Activated CD4-positive, alpha-beta T cell treated with anti-CD3 and anti-CD28 coated beads, Interleukin-2, amount 10 ng/mL, durations not matched to agents 7 days and 5 days (primary cell): Measurements from ENCODE around the gene FTO. TPM values are rescaled to one million over a fixed set of nuclear protein-coding genes. Genes with fewer than 3 reads are reported as not detected.

Experiments
- CTCF ChIA-PET: fragments of 350-600 bp; sonication (Branson Sonifier 250); formaldehyde crosslinking; loops from one replicate; lab custom pipeline; 2021; ENCODE audit warnings: antibody characterized with exemption; lab: Charles Lee
- POLR2A ChIA-PET: fragments of 350-600 bp; sonication (Branson Sonifier 250); formaldehyde crosslinking; loops from one replicate; lab custom pipeline; 2021; ENCODE audit warnings: antibody characterized with exemption; lab: Charles Lee
- DNase-seq: peaks from one replicate; pipeline ENCODE4 v3.0.0-alpha.2; 2020
- H3K27ac Mint-ChIP-seq: one replicate; pipeline ENCODE4 v1.8.0; 2021; ENCODE audit warnings: mild to moderate bottlenecking, moderate library complexity, mixed read lengths
- H3K27me3 Mint-ChIP-seq: one replicate; pipeline ENCODE4 v1.8.0; 2021; ENCODE audit warnings: mixed read lengths
- H3K36me3 Mint-ChIP-seq: one replicate; pipeline ENCODE4 v1.8.0; 2021; ENCODE audit warnings: low read depth, mixed read lengths
- H3K4me1 Mint-ChIP-seq: one replicate; pipeline ENCODE4 v1.8.0; 2021; ENCODE audit warnings: mixed read lengths
- H3K4me3 Mint-ChIP-seq: one replicate; pipeline ENCODE4 v1.8.0; 2021; ENCODE audit warnings: mild to moderate bottlenecking, moderate library complexity, mixed read lengths
- H3K9me3 Mint-ChIP-seq: one replicate; pipeline ENCODE4 v1.8.0; 2021; ENCODE audit warnings: mixed read lengths
- total RNA-seq, 2 experiments: library from RNA; stranded (reverse); gene quantifications; one replicate each; pipeline ENCODE4 v1.2.3, GENCODE V29; 2021

FTO gene
- total RNA-seq, 2 experiments from 2014 or later = 44.2 to 44.3 TPM

DNA sequence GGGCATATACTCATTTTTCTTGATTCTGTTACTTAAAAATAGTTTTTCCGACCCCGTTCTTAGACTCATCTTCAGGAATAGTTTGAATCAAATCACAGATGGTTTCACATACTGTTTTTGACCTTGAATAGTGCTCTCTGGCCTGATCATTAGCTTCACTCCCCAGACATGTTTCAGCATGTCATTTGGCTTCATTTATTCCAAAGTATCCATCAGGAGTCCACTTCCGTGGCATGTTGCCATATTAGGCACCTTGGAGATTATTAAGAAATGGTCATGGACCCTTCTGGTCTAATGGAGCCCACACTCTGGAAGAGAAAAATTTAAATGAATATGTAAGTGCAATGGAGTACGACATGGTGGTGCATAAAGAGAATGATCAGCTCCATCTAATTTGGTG is 222.3 kb downstream of the FTO start:
- no peaks in the 10 kb centered on the region for H3K9me3 Mint-ChIP-seq
- no peak overlapping the region for H3K27ac Mint-ChIP-seq
- H3K27me3 Mint-ChIP-seq = no peaks in the 10 kb centered on the region
- ChIA-PET POLR2A (no interaction called here), CTCF (no interaction called here)
- DNase-seq = no peak
- H3K4me3 Mint-ChIP-seq = no peak overlapping the region
- H3K36me3 Mint-ChIP-seq = peaks cover 6% of the 10 kb centered on the region
- peaks cover 13% of the 10 kb centered on the region for H3K4me1 Mint-ChIP-seq

DNA sequence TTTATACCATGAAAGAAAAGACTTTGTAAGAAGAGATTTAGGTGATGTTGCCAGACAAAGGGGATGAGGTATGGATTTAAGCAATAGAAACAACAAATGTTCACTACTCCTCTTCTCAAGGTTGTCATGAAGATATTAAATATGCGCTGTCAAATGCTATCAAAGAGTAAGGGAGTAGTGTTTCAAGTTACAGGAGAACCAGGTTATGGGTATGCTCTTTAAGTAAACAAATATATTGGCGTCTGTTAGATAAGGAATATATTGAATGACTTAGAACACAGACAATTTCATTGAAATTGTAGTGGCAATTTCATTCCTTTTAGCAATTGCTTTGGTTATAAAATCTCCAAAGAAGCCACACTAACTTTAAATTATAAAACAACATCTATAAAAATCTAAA is 229.0 kb downstream of the FTO start:
- peaks cover 4% of the 10 kb centered on the region for H3K4me1 Mint-ChIP-seq
- no peaks in the 10 kb centered on the region for H3K9me3 Mint-ChIP-seq
- H3K27me3 Mint-ChIP-seq = no peaks in the 10 kb centered on the region
- CTCF ChIA-PET = interaction anchor here (0.7 kb wide), 1 partner anchor 240 kb away, joined by 3 read pairs; no protein-coding TSS in a partner anchor
- POLR2A ChIA-PET = no interaction called here
- H3K27ac Mint-ChIP-seq = no peak overlapping the region
- no peak for DNase-seq
- peaks cover 5% of the 10 kb centered on the region for H3K36me3 Mint-ChIP-seq
- H3K4me3 Mint-ChIP-seq = no peak overlapping the region

DNA sequence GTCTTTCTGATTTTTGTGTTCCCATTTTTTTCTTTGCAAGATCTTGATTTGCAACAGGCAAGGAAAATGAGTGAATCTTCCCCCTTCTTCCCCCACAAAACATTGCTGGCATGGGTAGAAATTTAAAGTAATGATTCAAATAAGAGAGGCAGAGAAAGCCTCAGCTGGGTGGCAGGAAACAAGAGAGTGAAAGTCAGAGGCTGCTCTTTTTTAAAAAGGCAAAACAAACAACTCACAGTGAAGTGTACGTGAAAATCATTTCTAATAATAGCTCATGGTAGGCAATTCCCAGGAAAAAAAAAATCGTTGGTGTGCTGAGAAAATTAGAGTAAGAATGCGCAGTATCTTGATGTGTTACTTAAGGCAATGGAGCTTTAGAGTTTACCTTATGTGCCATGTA is 229.5 kb downstream of the FTO start:
- DNase-seq = no peak
- Mint-ChIP-seq H3K27ac (no peak overlapping the region), H3K9me3 (no peaks in the 10 kb centered on the region), H3K4me3 (no peak overlapping the region), H3K27me3 (no peaks in the 10 kb centered on the region), H3K4me1 (peaks cover 4% of the 10 kb centered on the region), H3K36me3 (peaks cover 5% of the 10 kb centered on the region)
- ChIA-PET CTCF (interaction anchor here (0.7 kb wide), 1 partner anchor 239 kb away, joined by 3 read pairs; no protein-coding TSS in a partner anchor), POLR2A (no interaction called here)

DNA sequence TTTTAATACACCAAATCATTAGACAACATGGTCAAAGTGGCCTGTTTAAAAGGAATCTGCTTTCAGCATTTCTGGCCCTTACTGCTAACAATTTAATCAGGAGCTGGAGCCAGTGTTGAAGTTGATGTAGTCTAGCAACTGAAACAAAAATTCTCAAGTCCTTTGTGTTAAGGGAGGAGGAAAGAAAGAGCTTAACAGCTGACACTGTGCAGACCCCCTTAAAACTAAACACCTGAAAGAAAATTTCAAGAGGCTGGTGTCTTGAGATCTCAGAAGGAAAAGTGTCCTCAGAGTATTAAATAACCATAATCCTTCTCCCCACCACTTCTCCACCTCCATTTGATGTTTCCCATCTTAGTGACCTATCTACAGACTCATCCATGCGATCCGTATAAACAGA is 232.1 kb downstream of the FTO start:
- Mint-ChIP-seq H3K36me3 (peaks cover 5% of the 10 kb centered on the region), H3K9me3 (no peaks in the 10 kb centered on the region), H3K4me1 (peaks cover 4% of the 10 kb centered on the region), H3K27me3 (no peaks in the 10 kb centered on the region), H3K4me3 (no peak overlapping the region), H3K27ac (no peak overlapping the region)
- CTCF ChIA-PET = interaction anchor here (1.3 kb wide), 1 partner anchor 10 kb away, joined by 3 read pairs; no protein-coding TSS in a partner anchor
- DNase-seq = no peak
- POLR2A ChIA-PET = no interaction called here

DNA sequence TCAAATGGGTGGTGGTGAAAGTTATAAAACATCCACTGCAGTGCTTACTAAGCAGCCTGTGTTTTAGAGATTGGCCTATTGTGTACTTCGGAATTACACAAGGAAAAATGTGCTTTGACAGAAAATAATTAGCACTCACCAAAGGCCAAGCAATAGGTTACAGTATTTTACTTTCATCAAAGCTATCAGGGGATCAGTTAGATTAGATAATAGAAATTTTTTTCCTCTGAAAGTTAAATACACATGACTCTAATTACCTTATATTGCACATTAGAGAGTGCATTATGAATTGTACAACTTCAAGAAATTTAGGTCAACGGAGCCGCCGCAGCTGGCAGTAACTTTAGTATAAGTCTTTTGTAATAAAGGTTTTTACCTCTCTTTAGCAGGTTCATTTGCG is 232.6 kb downstream of the FTO start:
- DNase-seq = no peak
- CTCF ChIA-PET = no interaction called here
- POLR2A ChIA-PET = no interaction called here
- Mint-ChIP-seq H3K27ac (no peak overlapping the region), H3K36me3 (peaks cover 5% of the 10 kb centered on the region), H3K9me3 (no peaks in the 10 kb centered on the region), H3K4me1 (peaks cover 4% of the 10 kb centered on the region), H3K27me3 (no peaks in the 10 kb centered on the region), H3K4me3 (no peak overlapping the region)

DNA sequence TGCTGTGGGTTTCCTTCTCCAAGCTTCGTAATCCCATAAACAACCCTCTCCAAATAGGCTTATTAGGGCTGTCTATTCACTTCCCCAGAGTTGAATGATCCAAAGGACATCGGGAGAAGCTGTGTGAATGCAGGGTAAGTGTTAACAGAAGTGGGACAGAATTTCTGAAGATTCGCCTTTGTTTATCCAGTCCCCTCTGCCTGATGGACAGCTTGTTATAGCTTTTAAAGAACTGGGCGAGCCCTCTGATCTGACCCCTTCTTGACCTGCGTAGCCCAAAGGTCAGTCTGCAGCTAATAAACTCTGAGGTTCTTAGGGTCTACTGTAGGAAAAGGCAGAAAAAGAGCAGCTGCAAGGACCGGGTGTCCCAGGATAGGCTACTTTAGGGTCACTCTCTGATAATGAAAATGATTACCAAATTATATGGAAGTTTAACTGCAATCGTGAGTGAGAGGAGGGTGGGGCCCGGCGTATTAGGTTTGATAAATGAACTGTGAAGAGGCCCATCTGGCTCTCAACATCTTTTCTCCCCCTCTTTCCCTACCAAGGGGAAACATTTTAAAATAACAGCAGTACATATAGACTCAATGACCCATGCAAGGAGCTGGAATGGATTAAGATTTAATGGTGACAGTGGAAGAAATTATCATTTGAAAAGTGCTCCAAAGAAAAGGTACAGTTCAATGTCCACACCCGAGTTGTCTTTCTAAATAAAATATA is 233.4 kb downstream of the FTO start:
- POLR2A ChIA-PET = no interaction called here
- Mint-ChIP-seq H3K4me1 (peaks cover 4% of the 10 kb centered on the region), H3K4me3 (no peak overlapping the region), H3K36me3 (peaks cover 5% of the 10 kb centered on the region), H3K27ac (no peak overlapping the region), H3K9me3 (no peaks in the 10 kb centered on the region), H3K27me3 (no peaks in the 10 kb centered on the region)
- no peak for DNase-seq
- CTCF ChIA-PET = no interaction called here

DNA sequence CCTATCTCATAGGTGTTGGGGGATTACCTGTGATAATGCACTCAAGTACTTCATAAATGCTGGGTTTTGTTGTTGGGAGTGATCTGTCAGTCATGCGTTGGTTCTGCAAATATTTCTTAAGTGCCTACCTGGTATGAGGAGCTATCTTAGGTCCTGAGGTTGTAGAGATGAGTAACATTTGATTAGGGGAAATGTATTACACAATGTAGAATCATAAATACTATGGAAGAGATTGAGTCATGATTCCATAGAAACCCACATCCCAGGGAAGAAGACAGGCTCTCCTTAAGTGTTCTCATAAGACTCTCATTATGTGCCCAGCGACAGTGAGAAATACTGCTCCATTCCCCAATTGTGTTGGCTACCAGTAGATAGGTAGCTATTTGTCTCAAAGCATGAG is 240.1 kb downstream of the FTO start:
- no peak overlapping the region for H3K4me3 Mint-ChIP-seq
- ChIA-PET POLR2A (no interaction called here), CTCF (no interaction called here)
- peaks cover 3% of the 10 kb centered on the region for H3K4me1 Mint-ChIP-seq
- DNase-seq = no peak
- H3K27ac Mint-ChIP-seq = no peak overlapping the region
- no peaks in the 10 kb centered on the region for H3K9me3 Mint-ChIP-seq
- H3K36me3 Mint-ChIP-seq = no peaks in the 10 kb centered on the region
- H3K27me3 Mint-ChIP-seq = no peaks in the 10 kb centered on the region

DNA sequence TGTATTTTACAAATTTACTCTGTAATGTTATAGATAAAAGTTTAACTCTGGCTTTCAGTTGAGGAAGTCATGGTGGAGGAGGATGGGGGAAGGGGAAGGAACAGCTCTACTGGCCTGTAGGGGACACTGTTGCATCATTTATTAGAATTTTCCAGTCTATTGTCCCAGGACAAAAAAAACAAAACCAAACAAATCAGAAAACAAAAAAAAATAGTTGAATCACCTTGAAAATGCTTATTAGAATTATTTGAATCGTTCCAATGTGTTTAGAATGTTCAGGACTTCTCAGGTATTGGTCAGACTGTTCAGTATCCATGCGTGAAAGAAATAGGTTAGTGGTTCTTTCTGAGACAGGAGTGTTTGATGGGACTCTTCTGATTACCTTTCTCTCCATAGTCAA is 242.0 kb downstream of the FTO start:
- Mint-ChIP-seq H3K27me3 (no peaks in the 10 kb centered on the region), H3K4me3 (no peak overlapping the region), H3K27ac (no peak overlapping the region), H3K36me3 (no peaks in the 10 kb centered on the region), H3K9me3 (no peaks in the 10 kb centered on the region), H3K4me1 (peaks cover 8% of the 10 kb centered on the region)
- CTCF ChIA-PET = interaction anchor here (1.2 to 1.5 kb wide), 2 partner anchors 11 to 54 kb away, joined by 3 read pairs; no protein-coding TSS in a partner anchor
- POLR2A ChIA-PET = no interaction called here
- no peak for DNase-seq

DNA sequence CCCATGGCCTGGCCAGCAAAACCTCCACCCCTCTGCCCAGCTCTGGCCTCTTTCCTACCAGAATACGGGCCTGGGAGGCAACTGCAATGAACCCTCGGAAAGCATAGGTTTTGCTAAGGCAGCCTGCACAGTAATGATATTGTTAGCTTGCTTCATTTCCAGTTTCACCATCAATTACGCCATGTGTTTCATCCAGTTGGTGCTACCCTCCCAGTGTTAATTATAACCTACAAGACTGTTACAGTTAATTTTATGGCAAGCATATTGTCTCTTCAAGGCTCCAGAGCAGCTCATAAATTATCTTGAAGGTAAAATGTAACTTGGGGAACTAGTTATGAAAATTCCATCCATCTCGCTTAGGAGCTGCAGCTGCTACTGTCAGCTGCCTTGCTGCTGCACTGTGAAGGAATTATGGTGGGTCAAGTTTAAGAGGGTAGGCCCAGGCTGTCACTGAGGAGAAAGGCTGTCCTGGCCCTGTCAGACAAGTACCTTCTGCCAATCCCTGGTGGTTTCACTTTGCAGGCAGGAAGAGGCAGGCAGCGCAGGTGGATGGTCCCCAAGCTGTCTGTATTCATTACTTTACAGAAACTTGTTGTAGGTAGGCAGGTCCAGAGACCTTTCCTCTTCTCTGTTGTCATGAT is 242.9 kb downstream of the FTO start:
- ChIA-PET CTCF (interaction anchor here (1.2 to 1.5 kb wide), 2 partner anchors 11 to 55 kb away, joined by 3 read pairs; no protein-coding TSS in a partner anchor), POLR2A (no interaction called here)
- Mint-ChIP-seq H3K27ac (no peak overlapping the region), H3K9me3 (no peaks in the 10 kb centered on the region), H3K36me3 (no peaks in the 10 kb centered on the region), H3K27me3 (no peaks in the 10 kb centered on the region), H3K4me3 (no peak overlapping the region), H3K4me1 (peaks cover 14% of the 10 kb centered on the region)
- DNase-seq = no peak

DNA sequence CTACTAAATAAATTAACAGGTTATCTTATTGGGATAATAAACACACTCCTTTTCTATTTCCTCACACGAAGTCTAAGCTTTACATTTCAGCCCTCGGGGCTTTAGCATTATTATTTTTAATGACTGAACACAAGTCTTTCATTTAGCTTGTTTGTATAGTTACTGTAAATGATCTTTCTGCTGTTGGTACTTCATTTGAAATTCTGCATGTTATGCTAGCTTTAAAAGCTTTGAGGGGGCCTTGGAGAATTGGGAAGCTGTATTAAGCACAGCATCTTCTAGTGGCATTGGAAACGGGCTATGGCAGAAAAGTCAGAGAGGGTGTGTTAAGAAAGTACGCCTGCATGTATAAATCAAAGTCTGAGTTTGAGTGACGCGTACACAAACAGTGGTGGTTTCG is 243.7 kb downstream of the FTO start:
- Mint-ChIP-seq H3K9me3 (no peaks in the 10 kb centered on the region), H3K27me3 (no peaks in the 10 kb centered on the region), H3K27ac (no peak overlapping the region), H3K36me3 (peaks cover 3% of the 10 kb centered on the region), H3K4me1 (peaks cover 22% of the 10 kb centered on the region), H3K4me3 (no peak overlapping the region)
- DNase-seq = no peak
- ChIA-PET CTCF (no interaction called here), POLR2A (no interaction called here)

DNA sequence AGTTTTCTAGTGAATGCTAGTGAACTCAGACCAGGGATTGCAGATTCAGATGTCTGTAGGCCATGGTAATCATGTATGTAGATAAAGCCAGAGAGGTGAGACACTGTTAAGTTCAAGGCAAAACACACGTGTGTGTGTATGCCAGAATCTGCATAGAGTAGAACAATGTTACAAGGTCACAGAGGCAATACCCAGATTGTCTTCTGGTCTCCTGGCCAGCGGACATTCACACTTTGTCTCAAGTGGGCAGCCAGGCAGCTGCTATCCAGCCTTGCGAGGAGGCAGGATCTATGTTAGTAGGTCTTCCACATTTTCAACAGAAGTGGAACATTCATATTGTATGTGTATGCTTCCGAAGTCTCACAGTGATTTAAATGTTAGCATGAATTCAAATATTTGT is 244.4 kb downstream of the FTO start:
- H3K9me3 Mint-ChIP-seq = no peaks in the 10 kb centered on the region
- CTCF ChIA-PET = no interaction called here

DNA sequence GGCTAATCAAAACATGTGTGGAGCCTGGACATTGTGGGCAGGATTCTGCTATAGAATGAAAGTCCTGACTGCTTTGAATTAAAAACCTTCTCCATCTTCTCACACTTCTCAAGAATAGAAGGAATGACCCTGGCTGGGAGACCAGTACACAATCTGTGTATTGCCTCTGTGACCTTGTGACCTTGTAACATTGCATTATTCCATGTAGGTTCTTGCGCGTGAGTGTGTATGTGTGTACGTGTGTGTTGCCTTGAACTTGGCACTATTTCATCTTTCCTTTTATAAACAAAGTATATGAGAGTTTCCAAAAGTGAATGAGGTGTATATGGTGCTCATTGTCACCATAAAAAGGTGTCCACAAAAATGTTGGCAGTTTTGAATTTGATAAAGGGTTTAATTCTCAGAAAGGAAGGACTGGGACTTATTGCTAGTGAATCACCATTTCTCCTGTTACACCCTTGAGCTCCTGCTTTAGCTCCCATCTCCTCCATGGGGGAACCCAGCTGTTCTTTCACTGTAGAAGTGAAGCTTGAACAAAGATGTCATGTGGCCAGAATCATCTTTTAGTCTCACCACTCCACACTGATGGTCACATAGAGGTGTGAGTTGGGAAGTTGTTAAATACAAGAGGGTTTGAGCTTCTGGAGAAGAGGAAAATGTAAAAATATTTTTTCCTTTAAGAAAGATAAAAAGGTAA is 244.9 kb downstream of the FTO start:
- H3K36me3 Mint-ChIP-seq = peaks cover 8% of the 10 kb centered on the region
- DNase-seq = no peak
- no peak overlapping the region for H3K27ac Mint-ChIP-seq
- no peaks in the 10 kb centered on the region for H3K9me3 Mint-ChIP-seq
- peaks cover 27% of the 10 kb centered on the region for H3K4me1 Mint-ChIP-seq
- H3K27me3 Mint-ChIP-seq = no peaks in the 10 kb centered on the region
- ChIA-PET CTCF (no interaction called here), POLR2A (no interaction called here)
- no peak overlapping the region for H3K4me3 Mint-ChIP-seq

More for the DNA sequence above, 244.4 kb downstream of the FTO start:
- no peak overlapping the region for H3K4me3 Mint-ChIP-seq
- peaks cover 27% of the 10 kb centered on the region for H3K4me1 Mint-ChIP-seq
- no peaks in the 10 kb centered on the region for H3K27me3 Mint-ChIP-seq
- no peak for DNase-seq
- no peak overlapping the region for H3K27ac Mint-ChIP-seq
- POLR2A ChIA-PET = no interaction called here
- peaks cover 8% of the 10 kb centered on the region for H3K36me3 Mint-ChIP-seq
